GM23248 (cell line): ENCODE data around the gene CACNA1B. TPM values are rescaled to one million over a fixed set of nuclear protein-coding genes. Genes with fewer than 3 reads are reported as not detected.
"Not testable (repeated sequence)": the region's sequence is repeated elsewhere in the genome, so short reads cannot be mapped to it uniquely, and the experiment has no call there.

Source experiments
- DNase-seq: peaks from one replicate; pipeline ENCODE4 v3.0.0-alpha.2; 2015
- H2AFZ ChIP-seq: fragments of 200-600 bp; sonication (generic); 2 replicates; pipeline ENCODE4 v1.6.1; 2016; ENCODE audit warnings: antibody characterized with exemption
- H3F3A ChIP-seq: fragments of 200-600 bp; sonication (generic); 2 replicates; pipeline ENCODE4 v1.6.1; 2016; ENCODE audit warnings: mild to moderate bottlenecking, antibody characterized with exemption, mixed run types; ENCODE audit not compliant: insufficient read depth
- H3K27ac ChIP-seq: fragments of 200-600 bp; sonication (generic); 2 replicates; pipeline ENCODE4 v1.5.1; 2016; ENCODE audit warnings: mild to moderate bottlenecking
- H3K27me3 ChIP-seq: fragments of 200-600 bp; sonication (generic); replicated peaks from 2 replicates; pipeline ENCODE4 v1.6.1; 2016; ENCODE audit warnings: mild to moderate bottlenecking; ENCODE audit not compliant: insufficient read depth
- H3K36me3 ChIP-seq: fragments of 200-600 bp; sonication (generic); 2 replicates; pipeline ENCODE4 v1.6.1; 2016; ENCODE audit warnings: low read depth, mild to moderate bottlenecking
- H3K4me1 ChIP-seq: fragments of 200-600 bp; sonication (generic); 2 replicates; pipeline ENCODE4 v1.6.1; 2016; ENCODE audit warnings: mild to moderate bottlenecking; ENCODE audit not compliant: insufficient read depth
- H3K4me2 ChIP-seq: fragments of 200-600 bp; sonication (generic); one replicate; pipeline ENCODE4 v1.6.1; 2016; ENCODE audit warnings: mild to moderate bottlenecking; ENCODE audit not compliant: unreplicated experiment
- H3K4me3 ChIP-seq: fragments of 200-600 bp; sonication (generic); 2 replicates; pipeline ENCODE4 v1.5.1; 2016; ENCODE audit warnings: mild to moderate bottlenecking
- H3K79me2 ChIP-seq: fragments of 200-600 bp; sonication (generic); 2 replicates; pipeline ENCODE4 v1.6.1; 2016; ENCODE audit warnings: mild to moderate bottlenecking; ENCODE audit not compliant: insufficient read depth
- H3K9ac ChIP-seq: fragments of 200-600 bp; sonication (generic); 2 replicates; pipeline ENCODE4 v1.6.1; 2016; ENCODE audit warnings: mild to moderate bottlenecking
- H3K9me2 ChIP-seq: fragments of 200-600 bp; sonication (generic); 2 replicates; pipeline ENCODE4 v1.6.1; 2016; ENCODE audit warnings: mixed run types, mild to moderate bottlenecking, moderate library complexity; ENCODE audit not compliant: insufficient read depth
- H3K9me3 ChIP-seq: fragments of 200-600 bp; sonication (generic); one replicate; pipeline ENCODE4 v1.6.1; 2017; ENCODE audit warnings: low read depth
- H4K20me1 ChIP-seq: fragments of 200-600 bp; sonication (generic); 2 replicates; pipeline ENCODE4 v1.6.0; 2016; ENCODE audit not compliant: insufficient read depth
- EZH2 ChIP-seq: fragments of 200-600 bp; sonication (generic); IDR thresholded peaks from 2 replicates; pipeline ENCODE4 v1.6.1; 2018; ENCODE audit warnings: antibody characterized with exemption, mild to moderate bottlenecking; ENCODE audit not compliant: insufficient read depth, poor library complexity, severe bottlenecking
- EZH2phosphoT487 ChIP-seq: fragments of 200-600 bp; sonication (generic); IDR thresholded peaks from 2 replicates; pipeline ENCODE4 v1.6.1; 2018; ENCODE audit warnings: antibody characterized with exemption, moderate library complexity, mild to moderate bottlenecking, low read depth; ENCODE audit not compliant: insufficient read depth
- WGBS, 2 experiments: methylation state at CpG; one replicate each; pipeline ENCODE4 v1.1.6; 2015 to 2017; ENCODE audit warnings: low lambda C conversion rate in 2 of 2, low coverage in 1 of 2; ENCODE audit errors: missing lambda C conversion rate in 2 of 2; 5-methylcytosine and 5-hydroxymethylcytosine counted together
- in situ Hi-C: fragments of 300-500 bp; cut with MboI; formaldehyde crosslinking; loops from 2 replicates; pipeline ENCODE4 v1.15.0; 2020
- polyA plus RNA-seq: library from polyadenylated mRNA; unstranded; fragments of >200 nt; fragmentation: Nextera tagmentation; extraction: Ambion mirVana; gene quantifications from 2 replicates; pipeline ENCODE4 v1.2.1, GENCODE V29; 2016
- total RNA-seq: library from RNA; depleted of rRNA; stranded (reverse); fragments of >200 nt; shearing (Covaris generic); gene quantifications from 2 replicates; pipeline ENCODE4 v1.2.3, GENCODE V29; 2014

Gene CACNA1B
- total and polyA plus RNA-seq, 2 experiments from 2014 or later = not detected

- H3K27ac ChIP-seq = no peak overlapping the region
- WGBS, 2 experiments = 19 to 30% methylated on average over 2 of the region's 2 CpGs
- no peaks in the 10 kb centered on the region for H3K79me2 ChIP-seq
- no peaks in the 10 kb centered on the region for H3K27me3 ChIP-seq
- in situ Hi-C loops = no loop called here
- H3K4me1 ChIP-seq = no peaks in the 10 kb centered on the region
- H3K9me2 ChIP-seq = no peaks in the 10 kb centered on the region
- no peak overlapping the region for H3K9ac ChIP-seq
- TF ChIP-seq EZH2phosphoT487 (no peak), EZH2 (no peak)
- no peak overlapping the region for H2AFZ ChIP-seq
- no peaks in the 10 kb centered on the region for H4K20me1 ChIP-seq
- H3F3A ChIP-seq = no peaks in the 10 kb centered on the region
- no peak overlapping the region for H3K4me3 ChIP-seq
- no peak for DNase-seq
- no peaks in the 10 kb centered on the region for H3K36me3 ChIP-seq
- H3K9me3 ChIP-seq = no peaks in the 10 kb centered on the region
- H3K4me2 ChIP-seq = no peak overlapping the region
These were observed 227.5 kb downstream of the CACNA1B start for GRCh38 chr9:138105123-138105415.

GRCh38 chr9:138105561-138106505, 228.3 kb downstream of the CACNA1B start:
- H3K9me2 ChIP-seq = no peaks in the 10 kb centered on the region
- no peak overlapping the region for H3K4me3 ChIP-seq
- H3K36me3 ChIP-seq = no peaks in the 10 kb centered on the region
- no peak overlapping the region for H3K4me2 ChIP-seq
- H2AFZ ChIP-seq = no peak overlapping the region
- no peaks in the 10 kb centered on the region for H3K4me1 ChIP-seq
- H3K9ac ChIP-seq = no peak overlapping the region
- TF ChIP-seq EZH2 (no peak), EZH2phosphoT487 (no peak)
- no peaks in the 10 kb centered on the region for H3K9me3 ChIP-seq
- H3K27ac ChIP-seq = no peak overlapping the region
- H3F3A ChIP-seq = no peaks in the 10 kb centered on the region
- in situ Hi-C loops = no loop called here
- WGBS, 2 experiments = 56 to 61% methylated on average over 25 to 26 of the region's 26 CpGs
- no peaks in the 10 kb centered on the region for H3K27me3 ChIP-seq
- DNase-seq = no peak
- no peaks in the 10 kb centered on the region for H3K79me2 ChIP-seq
- H4K20me1 ChIP-seq = no peaks in the 10 kb centered on the region

- H3K9me2 ChIP-seq, H3K4me1 ChIP-seq, H3K9ac ChIP-seq, DNase-seq, H3K4me3 ChIP-seq, H2AFZ ChIP-seq, H3K27ac ChIP-seq, H3K36me3 ChIP-seq, H3K4me2 ChIP-seq, H3K27me3 ChIP-seq, H4K20me1 ChIP-seq, H3K79me2 ChIP-seq, H3K9me3 ChIP-seq, in situ Hi-C loops, H3F3A ChIP-seq: not testable (repeated sequence)
- 42% methylated on average over 3 of the region's 3 CpGs for WGBS, 2 experiments
These were observed 229.5 kb downstream of the CACNA1B start for GRCh38 chr9:138107039-138107438.

- H3K79me2 ChIP-seq = no peaks in the 10 kb centered on the region
- no peaks in the 10 kb centered on the region for H3K27me3 ChIP-seq
- WGBS, 2 experiments = 49 to 61% methylated on average over 9 of the region's 9 CpGs
- no peaks in the 10 kb centered on the region for H3K9me2 ChIP-seq
- H3K9ac ChIP-seq = no peak overlapping the region
- H3K4me1 ChIP-seq = no peaks in the 10 kb centered on the region
- H3F3A ChIP-seq = no peaks in the 10 kb centered on the region
- H4K20me1 ChIP-seq = no peaks in the 10 kb centered on the region
- in situ Hi-C loops = no loop called here
- H3K36me3 ChIP-seq = no peaks in the 10 kb centered on the region
- no peak overlapping the region for H3K4me2 ChIP-seq
- no peak overlapping the region for H3K4me3 ChIP-seq
- H3K9me3 ChIP-seq = no peaks in the 10 kb centered on the region
- H3K27ac ChIP-seq = no peak overlapping the region
- no peak for TF ChIP-seq EZH2phosphoT487
- no peak for TF ChIP-seq EZH2
- no peak overlapping the region for H2AFZ ChIP-seq
- DNase-seq = no peak
These were observed 234.0 kb downstream of the CACNA1B start for GRCh38 chr9:138111607-138112006.
